ENCODE results near the gene GPR37L1. TPM values are rescaled to one million over a fixed set of nuclear protein-coding genes. Genes with fewer than 3 reads are reported as not detected.
"Not testable (repeated sequence)": the region's sequence is repeated elsewhere in the genome, so short reads cannot be mapped to it uniquely, and the experiment has no call there.

The GPR37L1 gene
- total and polyA plus RNA-seq, 7 donors: under 0.01 to 1.8 (median 0.32) TPM; not detected in 1

GRCh38 chr1:202107801-202108731, 14.7 kb upstream of the GPR37L1 start:
- 12 to 65% methylated on average over 13 of the region's 13 CpGs for WGBS, 2 donors
- no peak for DNase-seq
- Histone ChIP-seq H3K4me3 (no peak overlapping the region), H3K27me3 (peaks cover 0 to 6% (median 0%) of the 10 kb centered on the region in 3 donors), H3K4me1 (peaks cover 0 to 7% (median 6%) of the 10 kb centered on the region in 4 donors), H3K9me3 (no peaks in the 10 kb centered on the region), H3K36me3 (no peaks in the 10 kb centered on the region), H3K27ac (peak overlapping the region in 1 of 4 donors; percentile 42)
- TF ChIP-seq POLR2AphosphoS5 (IDR thresholded peaks at IDR 0.05) (no peak), EP300 (IDR thresholded peaks at IDR 0.05) (no peak), POLR2A (IDR thresholded peaks at IDR 0.05) (no peak)
- TF ChIP-seq, protein P1, sequence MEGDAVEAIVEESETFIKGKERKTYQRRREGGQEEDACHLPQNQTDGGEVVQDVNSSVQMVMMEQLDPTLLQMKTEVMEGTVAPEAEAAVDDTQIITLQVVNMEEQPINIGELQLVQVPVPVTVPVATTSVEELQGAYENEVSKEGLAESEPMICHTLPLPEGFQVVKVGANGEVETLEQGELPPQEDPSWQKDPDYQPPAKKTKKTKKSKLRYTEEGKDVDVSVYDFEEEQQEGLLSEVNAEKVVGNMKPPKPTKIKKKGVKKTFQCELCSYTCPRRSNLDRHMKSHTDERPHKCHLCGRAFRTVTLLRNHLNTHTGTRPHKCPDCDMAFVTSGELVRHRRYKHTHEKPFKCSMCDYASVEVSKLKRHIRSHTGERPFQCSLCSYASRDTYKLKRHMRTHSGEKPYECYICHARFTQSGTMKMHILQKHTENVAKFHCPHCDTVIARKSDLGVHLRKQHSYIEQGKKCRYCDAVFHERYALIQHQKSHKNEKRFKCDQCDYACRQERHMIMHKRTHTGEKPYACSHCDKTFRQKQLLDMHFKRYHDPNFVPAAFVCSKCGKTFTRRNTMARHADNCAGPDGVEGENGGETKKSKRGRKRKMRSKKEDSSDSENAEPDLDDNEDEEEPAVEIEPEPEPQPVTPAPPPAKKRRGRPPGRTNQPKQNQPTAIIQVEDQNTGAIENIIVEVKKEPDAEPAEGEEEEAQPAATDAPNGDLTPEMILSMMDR (IDR thresholded peaks at IDR 0.05): no peak
- intact Hi-C loops (cut with DNase I): no loop called here

GRCh38 chr1:202110977-202111376, 11.7 kb upstream of the GPR37L1 start:
- Histone ChIP-seq H3K27me3 (no peaks in the 10 kb centered on the region), H3K4me1 (peaks cover 0 to 13% (median 12%) of the 10 kb centered on the region in 4 donors), H3K4me3 (no peak overlapping the region), H3K27ac (no peak overlapping the region), H3K36me3 (no peaks in the 10 kb centered on the region), H3K9me3 (no peaks in the 10 kb centered on the region)
- DNase-seq: no peak
- intact Hi-C loops (cut with DNase I): no loop called here
- no peak for TF ChIP-seq POLR2AphosphoS5 (IDR thresholded peaks at IDR 0.05)
- WGBS, 2 donors: 89 to 90% methylated on average over 3 of the region's 3 CpGs

- H3K4me1 ChIP-seq: peaks cover 0 to 13% (median 12%) of the 10 kb centered on the region in 4 donors
- H3K4me3 ChIP-seq; intact Hi-C loops (cut with DNase I); H3K27ac ChIP-seq; H3K27me3 ChIP-seq; DNase-seq; H3K9me3 ChIP-seq; H3K36me3 ChIP-seq: not testable (repeated sequence)
- WGBS, 2 donors: 75 to 90% methylated on average over 7 of the region's 7 CpGs
Measured at GRCh38 chr1:202111589-202111988, 11.1 kb upstream of the GPR37L1 start.

DNA sequence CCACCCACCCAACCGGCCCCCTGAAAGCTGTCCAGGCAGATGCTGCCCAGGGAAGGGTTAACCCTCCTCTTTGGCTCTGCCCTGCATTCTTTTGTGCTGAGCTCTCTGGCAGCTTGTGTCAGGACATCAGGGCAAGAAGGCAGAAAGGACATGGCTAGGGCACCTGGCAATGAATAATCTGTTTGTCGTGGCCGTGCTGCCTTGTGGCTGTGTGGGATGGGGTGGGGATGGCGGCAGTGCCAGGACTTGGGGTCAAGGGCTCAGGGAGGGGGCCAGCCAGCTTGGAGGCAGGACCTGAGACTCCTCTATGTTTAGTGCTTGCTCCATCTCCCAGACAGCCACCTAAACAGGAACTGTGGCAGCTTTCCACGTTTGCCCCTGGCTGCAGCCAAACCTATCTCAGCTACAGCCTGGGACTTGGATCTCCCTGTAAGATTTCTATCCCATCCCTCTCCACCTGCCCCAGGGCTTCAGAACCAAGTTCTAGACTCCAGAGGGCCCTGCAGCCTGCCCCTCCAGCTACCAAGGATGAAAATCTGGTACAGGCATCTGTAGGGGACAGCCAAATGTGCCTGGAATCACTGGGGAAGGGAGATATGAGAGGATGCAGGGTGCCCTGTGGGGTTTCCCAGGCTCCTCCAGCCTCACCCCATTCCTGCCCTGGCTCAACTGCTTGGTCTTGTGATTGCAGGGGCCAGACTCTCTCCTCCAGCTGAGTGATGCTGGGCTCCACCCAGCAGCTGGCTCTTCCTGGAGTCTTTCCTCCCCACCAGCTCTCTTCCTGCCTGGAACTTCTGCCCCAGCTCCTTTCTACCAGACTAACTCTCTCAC, 9.6 kb upstream of the GPR37L1 start:
- no peak for TF ChIP-seq EP300 (IDR thresholded peaks at IDR 0.05)
- TF ChIP-seq POLR2A (IDR thresholded peaks at IDR 0.05): no peak
- TF ChIP-seq POLR2AphosphoS5 (IDR thresholded peaks at IDR 0.05): no peak
- TF ChIP-seq, protein P1 (IDR thresholded peaks at IDR 0.05): no peak
- Histone ChIP-seq H3K36me3 (no peaks in the 10 kb centered on the region), H3K9me3 (no peaks in the 10 kb centered on the region), H3K27ac (peak overlapping the region in 1 of 4 donors; percentile 55), H3K4me1 (peaks cover 0 to 13% (median 12%) of the 10 kb centered on the region in 4 donors), H3K27me3 (no peaks in the 10 kb centered on the region), H3K4me3 (no peak overlapping the region)
- no peak for DNase-seq
- intact Hi-C loops (cut with DNase I): no loop called here
- 13 to 39% methylated on average over 5 of the region's 5 CpGs for WGBS, 2 donors

- H3K27ac ChIP-seq: peak overlapping the region in 1 of 4 donors; percentile 55
Measured at GRCh38 chr1:202113690-202114300, 8.9 kb upstream of the GPR37L1 start.

More at GRCh38 chr1:202113690-202114300, 8.9 kb upstream of the GPR37L1 start:
- DNase-seq: no peak
- Histone ChIP-seq H3K9me3 (no peaks in the 10 kb centered on the region), H3K4me3 (no peak overlapping the region), H3K4me1 (peaks cover 0 to 13% (median 12%) of the 10 kb centered on the region in 4 donors), H3K36me3 (no peaks in the 10 kb centered on the region), H3K27me3 (no peaks in the 10 kb centered on the region)
- TF ChIP-seq POLR2AphosphoS5 (IDR thresholded peaks at IDR 0.05) (no peak), POLR2A (IDR thresholded peaks at IDR 0.05) (no peak), EP300 (IDR thresholded peaks at IDR 0.05) (no peak)
- TF ChIP-seq, protein P1 (IDR thresholded peaks at IDR 0.05): no peak
- intact Hi-C loops (cut with DNase I): no loop called here
- WGBS, 2 donors: 24 to 56% methylated on average over 2 of the region's 2 CpGs
